MM.1S (cell line): Measurements from ENCODE around the gene VPS13A.

Experiments
- DNase-seq: peaks from one replicate; pipeline ENCODE4 v3.0.0-alpha.2; 2015
- H2AFZ ChIP-seq: fragments of 300-600 bp; sonication (generic); 2 replicates; pipeline ENCODE4 v1.6.0; 2016; ENCODE audit warnings: antibody characterized with exemption, low read length
- H3F3A ChIP-seq: fragments of 300-600 bp; sonication (generic); 2 replicates; pipeline ENCODE4 v1.6.1; 2016; ENCODE audit warnings: mild to moderate bottlenecking, antibody characterized with exemption, low read length, moderate library complexity, mixed read lengths; ENCODE audit not compliant: insufficient read depth
- H3K27ac ChIP-seq: fragments of 300-600 bp; sonication (generic); 2 replicates; pipeline ENCODE4 v1.5.1; 2016; ENCODE audit warnings: mild to moderate bottlenecking, low read length
- H3K27me3 ChIP-seq: fragments of 300-600 bp; sonication (generic); replicated peaks from 2 replicates; pipeline ENCODE4 v1.6.0; 2016; ENCODE audit warnings: low read length; ENCODE audit not compliant: insufficient read depth
- H3K36me3 ChIP-seq: fragments of 300-600 bp; sonication (generic); replicated peaks from 2 replicates; pipeline ENCODE4 v1.6.1; 2016; ENCODE audit warnings: mild to moderate bottlenecking, low read length, mixed read lengths; ENCODE audit not compliant: insufficient read depth
- H3K4me1 ChIP-seq: fragments of 300-600 bp; sonication (generic); 2 replicates; pipeline ENCODE4 v1.6.1; 2016; ENCODE audit warnings: low read length, mixed read lengths
- H3K4me2 ChIP-seq: fragments of 300-600 bp; sonication (generic); 2 replicates; pipeline ENCODE4 v1.6.0; 2016; ENCODE audit warnings: low read depth, low read length
- H3K4me3 ChIP-seq: fragments of 300-600 bp; sonication (generic); 2 replicates; pipeline ENCODE4 v1.5.1; 2016; ENCODE audit warnings: low read length, mixed read lengths
- H3K79me2 ChIP-seq: fragments of 300-600 bp; sonication (generic); 2 replicates; pipeline ENCODE4 v1.6.1; 2016; ENCODE audit warnings: mixed run types, low read length, mixed read lengths
- H3K9ac ChIP-seq: fragments of 300-600 bp; sonication (generic); 2 replicates; pipeline ENCODE4 v1.6.1; 2016; ENCODE audit warnings: low read length, mixed read lengths
- H3K9me2 ChIP-seq: fragments of 300-600 bp; sonication (generic); replicated peaks from 2 replicates; pipeline ENCODE4 v1.6.1; 2016; ENCODE audit warnings: mild to moderate bottlenecking, low read length, mixed read lengths; ENCODE audit not compliant: insufficient read depth
- H3K9me3 ChIP-seq: fragments of 300-600 bp; sonication (generic); replicated peaks from 2 replicates; pipeline ENCODE4 v1.6.1; 2016; ENCODE audit warnings: mild to moderate bottlenecking, low read length, mixed read lengths; ENCODE audit not compliant: insufficient read depth
- H4K20me1 ChIP-seq: fragments of 300-600 bp; sonication (generic); 2 replicates; pipeline ENCODE4 v1.6.1; 2016; ENCODE audit warnings: mild to moderate bottlenecking, low read length, moderate library complexity, mixed read lengths; ENCODE audit not compliant: insufficient read depth
- CTCF ChIP-seq: fragments of 300-600 bp; sonication (generic); IDR thresholded peaks from 2 replicates; pipeline ENCODE4 v1.5.1; 2016; ENCODE audit warnings: antibody characterized with exemption, low read length, mixed read lengths
- EZH2 ChIP-seq: fragments of 300-600 bp; sonication (generic); optimal IDR thresholded peaks from 2 replicates; pipeline ENCODE3; 2017; ENCODE audit warnings: low read depth, mild to moderate bottlenecking, antibody characterized with exemption, low read length, mixed read lengths
- EZH2phosphoT487 ChIP-seq: fragments of 300-600 bp; sonication (generic); IDR thresholded peaks from 2 replicates; pipeline ENCODE4 v1.6.1; 2018; ENCODE audit warnings: antibody characterized with exemption, low read length

The VPS13A gene

DNA sequence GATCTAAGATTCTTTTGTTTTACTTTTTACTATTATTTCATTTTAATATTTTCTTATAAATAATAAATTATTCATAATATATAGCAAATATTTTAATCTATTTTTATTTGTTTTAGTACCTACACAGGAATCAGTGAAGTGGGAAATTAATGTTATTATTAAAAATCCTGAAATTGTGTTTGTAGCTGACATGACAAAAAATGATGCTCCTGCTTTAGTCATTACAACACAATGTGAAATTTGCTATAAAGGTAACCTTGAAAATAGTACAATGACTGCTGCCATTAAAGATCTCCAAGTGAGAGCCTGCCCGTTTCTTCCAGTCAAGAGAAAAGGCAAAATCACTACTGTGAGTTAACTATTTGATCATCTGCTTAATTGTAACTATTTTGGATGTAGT lies 138.7 kb downstream of the VPS13A start:
- Histone ChIP-seq H3K27me3 (no peaks in the 10 kb centered on the region), H3K4me2 (no peak overlapping the region), H3K79me2 (no peaks in the 10 kb centered on the region), H3K9me3 (no peaks in the 10 kb centered on the region), H3K9ac (no peak overlapping the region), H3K9me2 (no peaks in the 10 kb centered on the region), H4K20me1 (no peaks in the 10 kb centered on the region), H3F3A (no peaks in the 10 kb centered on the region), H3K36me3 (no peaks in the 10 kb centered on the region), H3K4me3 (no peak overlapping the region), H3K4me1 (no peaks in the 10 kb centered on the region), H2AFZ (no peak overlapping the region), H3K27ac (no peak overlapping the region)
- no peak for DNase-seq
- TF ChIP-seq EZH2phosphoT487 = no peak
- no peak for TF ChIP-seq CTCF
- no peak for TF ChIP-seq EZH2

DNA sequence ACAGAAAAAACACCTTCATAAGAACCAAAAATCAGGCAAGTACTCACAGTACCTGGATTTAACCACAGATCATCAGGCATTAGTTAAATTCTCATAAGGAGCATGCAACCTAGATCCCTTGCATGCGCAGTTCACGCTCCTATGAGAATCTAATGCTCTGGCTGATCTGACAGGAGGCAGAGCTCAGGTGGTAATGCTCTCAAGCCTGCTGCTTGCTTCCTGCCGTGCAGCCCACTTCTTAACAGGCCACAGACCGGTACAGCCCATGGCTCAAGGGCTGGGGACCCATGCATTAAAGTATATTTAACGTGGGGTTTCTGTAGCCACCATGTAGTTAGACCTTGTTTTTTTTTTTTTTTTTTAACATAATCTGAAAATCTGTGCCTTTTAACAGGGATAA lies 147.7 kb downstream of the VPS13A start:
- Histone ChIP-seq H3K9me2 (no peaks in the 10 kb centered on the region), H3K79me2 (no peaks in the 10 kb centered on the region), H3K27ac (no peak overlapping the region), H3K9ac (no peak overlapping the region), H3K4me1 (no peaks in the 10 kb centered on the region), H3K4me2 (no peak overlapping the region), H3K36me3 (no peaks in the 10 kb centered on the region; the same call in 1 of the 2 replicates), H2AFZ (no peak overlapping the region), H3F3A (no peaks in the 10 kb centered on the region), H3K27me3 (no peaks in the 10 kb centered on the region), H3K4me3 (no peak overlapping the region), H3K9me3 (no peaks in the 10 kb centered on the region), H4K20me1 (no peaks in the 10 kb centered on the region)
- DNase-seq = no peak
- no peak for TF ChIP-seq EZH2
- TF ChIP-seq CTCF = no peak
- TF ChIP-seq EZH2phosphoT487 = no peak

- Histone ChIP-seq H3K4me2 (no peak overlapping the region), H3F3A (no peaks in the 10 kb centered on the region)
Observed at GRCh38 chr9:77328102-77328501, 150.8 kb downstream of the VPS13A start.

More at GRCh38 chr9:77328102-77328501, 150.8 kb downstream of the VPS13A start:
- Histone ChIP-seq H3K9me2 (no peaks in the 10 kb centered on the region), H2AFZ (no peak overlapping the region), H3K27me3 (no peaks in the 10 kb centered on the region), H3K4me3 (no peak overlapping the region), H3K9me3 (no peaks in the 10 kb centered on the region), H3K9ac (no peak overlapping the region), H3K27ac (no peak overlapping the region), H4K20me1 (no peaks in the 10 kb centered on the region; the same call in 1 of the 2 replicates), H3K36me3 (no peaks in the 10 kb centered on the region; the same call in 1 of the 2 replicates), H3K79me2 (no peaks in the 10 kb centered on the region), H3K4me1 (no peaks in the 10 kb centered on the region)
- no peak for TF ChIP-seq CTCF
- no peak for TF ChIP-seq EZH2phosphoT487
- no peak for DNase-seq
